ENCODE results near the gene PLA2G5.

PLA2G5 gene

GRCh38 chr1:20087668-20088067 is 17.7 kb downstream of the PLA2G5 start:
- no peak for DNase-seq (ENCODE audit: extremely low read depth, insufficient read length)

GRCh38 chr1:20089328-20090077 is 19.5 kb downstream of the PLA2G5 start:
- no peak for TF ChIP-seq CTCF (IDR thresholded peaks at IDR 0.05; ENCODE audit: insufficient read depth, low read length, poor library complexity, severe bottlenecking)
- H3K36me3 ChIP-seq (ENCODE audit: control insufficient read depth, insufficient read depth, low read length), result no peaks in the 10 kb centered on the region
- H3K27me3 ChIP-seq (replicated peaks; ENCODE audit: control insufficient read depth, insufficient read depth, low read length), result no peaks in the 10 kb centered on the region; the same call in 1 of the 2 replicates
- H3K4me3 ChIP-seq (replicated peaks; ENCODE audit: low read depth, low read length), result no peak overlapping the region
- DNase-seq (ENCODE audit: extremely low read depth, insufficient read length), result no peak

More at GRCh38 chr1:20087668-20088067, 17.7 kb downstream of the PLA2G5 start:
- TF ChIP-seq CTCF (IDR thresholded peaks at IDR 0.05; ENCODE audit: insufficient read depth, low read length, poor library complexity, severe bottlenecking), result peak; percentile 63
- Histone ChIP-seq H3K27me3 (replicated peaks; ENCODE audit: control insufficient read depth, insufficient read depth, low read length) (no peaks in the 10 kb centered on the region; the same call in 1 of the 2 replicates), H3K4me3 (replicated peaks; ENCODE audit: low read depth, low read length) (no peak overlapping the region), H3K36me3 (ENCODE audit: control insufficient read depth, insufficient read depth, low read length) (no peaks in the 10 kb centered on the region)

GRCh38 chr1:20090119-20090518 is 20.1 kb downstream of the PLA2G5 start:
- Histone ChIP-seq H3K27me3 (replicated peaks; ENCODE audit: control insufficient read depth, insufficient read depth, low read length) (no peaks in the 10 kb centered on the region; the same call in 1 of the 2 replicates), H3K4me3 (replicated peaks; ENCODE audit: low read depth, low read length) (no peak overlapping the region), H3K36me3 (ENCODE audit: control insufficient read depth, insufficient read depth, low read length) (no peaks in the 10 kb centered on the region)
- DNase-seq (ENCODE audit: extremely low read depth, insufficient read length), result no peak
- no peak for TF ChIP-seq CTCF (IDR thresholded peaks at IDR 0.05; ENCODE audit: insufficient read depth, low read length, poor library complexity, severe bottlenecking)

GRCh38 chr1:20090641-20091040 is 20.6 kb downstream of the PLA2G5 start:
- no peak for TF ChIP-seq CTCF (IDR thresholded peaks at IDR 0.05; ENCODE audit: insufficient read depth, low read length, poor library complexity, severe bottlenecking)
- Histone ChIP-seq H3K4me3 (replicated peaks; ENCODE audit: low read depth, low read length) (no peak overlapping the region), H3K27me3 (replicated peaks; ENCODE audit: control insufficient read depth, insufficient read depth, low read length) (no peaks in the 10 kb centered on the region; the same call in 1 of the 2 replicates), H3K36me3 (ENCODE audit: control insufficient read depth, insufficient read depth, low read length) (no peaks in the 10 kb centered on the region)
- DNase-seq (ENCODE audit: extremely low read depth, insufficient read length), result no peak

- DNase-seq (ENCODE audit: extremely low read depth, insufficient read length), result no peak
- no peak overlapping the region for H3K4me3 ChIP-seq (replicated peaks; ENCODE audit: low read depth, low read length)
- no peaks in the 10 kb centered on the region for H3K36me3 ChIP-seq (ENCODE audit: control insufficient read depth, insufficient read depth, low read length)
- no peak for TF ChIP-seq CTCF (IDR thresholded peaks at IDR 0.05; ENCODE audit: insufficient read depth, low read length, poor library complexity, severe bottlenecking)
- no peaks in the 10 kb centered on the region for H3K27me3 ChIP-seq (replicated peaks; ENCODE audit: control insufficient read depth, insufficient read depth, low read length)
Observed at GRCh38 chr1:20093303-20093702, 23.3 kb downstream of the PLA2G5 start.

All from GM06990 (cell line).